ENCODE measurements around the gene ZC3H7A. TPM values are rescaled to one million over a fixed set of nuclear protein-coding genes. Genes with fewer than 3 reads are reported as not detected.

ZC3H7A gene
- total and polyA plus RNA-seq, 2 of the 13 experiments (the other 11 are each of a cell fraction or from before 2014, with no cell fraction given): 29.2 to 36.8 TPM

GRCh38 chr16:11796227-11797165 is 562 bp downstream of the ZC3H7A start (continued):
- peak; percentile 88; the same call in 1 of the 2 replicates for TF ChIP-seq ETS1 (CRISPR knock-in tag; IDR thresholded peaks at IDR 0.05)
- peak; percentile 36; the same call in 1 of the 2 replicates for TF ChIP-seq FOSL1 (CRISPR knock-in tag; IDR thresholded peaks at IDR 0.05; ENCODE audit: borderline replicate concordance)
- peak; percentile 80; the same call in 1 of the 2 replicates for TF ChIP-seq MAF1 (CRISPR knock-in tag; IDR thresholded peaks at IDR 0.05; ENCODE audit: borderline replicate concordance)
- peak; percentile 86 for TF ChIP-seq XRCC5 (optimal IDR thresholded peaks at IDR 0.05; ENCODE audit: low read length)
- peak; percentile 73; the same call in 1 of the 2 replicates for TF ChIP-seq ZBTB4 (CRISPR knock-in tag; IDR thresholded peaks at IDR 0.05; ENCODE audit: borderline replicate concordance)
- TF ChIP-seq NFKBIZ (CRISPR knock-in tag; IDR thresholded peaks at IDR 0.05): peak; percentile 21; the same call in 1 of the 2 replicates
- TF ChIP-seq NFKB2 (CRISPR knock-in tag; IDR thresholded peaks at IDR 0.05; ENCODE audit: borderline replicate concordance): peak; percentile 67; the same call in 1 of the 2 replicates
- TF ChIP-seq U2AF1 (optimal IDR thresholded peaks at IDR 0.05; ENCODE audit: low read depth, low read length): peak; percentile 41
- no peak for TF ChIP-seq JUN (CRISPR knock-in tag; IDR thresholded peaks at IDR 0.05)
- peak; percentile 88; the same call in 1 of the 2 replicates for TF ChIP-seq ZNF335 (CRISPR knock-in tag; IDR thresholded peaks at IDR 0.05)
- 0 out of 2 replicates have a peak, but pooled peaks have one; percentile 73 for TF ChIP-seq MYNN (CRISPR knock-in tag; IDR thresholded peaks at IDR 0.05; ENCODE audit: low read depth)
- TF ChIP-seq SOX5 (CRISPR knock-in tag; IDR thresholded peaks at IDR 0.05; ENCODE audit: borderline replicate concordance): peak; percentile 32; the same call in 1 of the 2 replicates
- 0 out of 2 replicates have a peak, but pooled peaks have one; percentile 32 for TF ChIP-seq REL (CRISPR knock-in tag; conservative IDR thresholded peaks at IDR 0.05)
- TF ChIP-seq MED1 (CRISPR knock-in tag; IDR thresholded peaks at IDR 0.05): peak; percentile 61
- TF ChIP-seq ZNF761 (CRISPR knock-in tag; conservative IDR thresholded peaks at IDR 0.05): no peak
- peak; percentile 70; the same call in 1 of the 2 replicates for TF ChIP-seq ZNF350 (CRISPR knock-in tag; IDR thresholded peaks at IDR 0.05; ENCODE audit: borderline replicate concordance, low read depth)
- 0 out of 2 replicates have a peak, but pooled peaks have one; percentile 73 for TF ChIP-seq ZNF576 (CRISPR knock-in tag; IDR thresholded peaks at IDR 0.05)
- peak; percentile 23; the same call in 1 of the 2 replicates for TF ChIP-seq ETV6 (CRISPR knock-in tag; conservative IDR thresholded peaks at IDR 0.05)
- TF ChIP-seq SOX13 (IDR thresholded peaks at IDR 0.05): no peak
- 0 out of 4 replicates have a peak, but pooled peaks of 1 of the 2 experiments have one; percentile 14 for TF ChIP-seq SOX13 (CRISPR knock-in tag; conservative IDR thresholded peaks at IDR 0.05 in 1 of 2, IDR thresholded peaks at IDR 0.05 in 1 of 2)
- 0 out of 2 replicates have a peak, but pooled peaks have one; percentile 29 for TF ChIP-seq MAZ (IDR thresholded peaks at IDR 0.05; ENCODE audit: borderline replicate concordance, low read depth, low read length)
- TF ChIP-seq MAZ (CRISPR knock-in tag; IDR thresholded peaks at IDR 0.05; ENCODE audit: low read depth): no peak
- peak; percentile 81 for TF ChIP-seq ZSCAN30 (CRISPR knock-in tag; IDR thresholded peaks at IDR 0.05)

Data from HepG2 (cell line).